ENCODE measurements around the gene CEP72. TPM values are rescaled to one million over a fixed set of nuclear protein-coding genes. Genes with fewer than 3 reads are reported as not detected.
A peak's percentile ranks its signal among the peaks of the same experiment; 100 is the strongest.
"Not testable (repeated sequence)": the region's sequence is repeated elsewhere in the genome, so short reads cannot be mapped to it uniquely, and the experiment has no call there.

The CEP72 gene, protein sequence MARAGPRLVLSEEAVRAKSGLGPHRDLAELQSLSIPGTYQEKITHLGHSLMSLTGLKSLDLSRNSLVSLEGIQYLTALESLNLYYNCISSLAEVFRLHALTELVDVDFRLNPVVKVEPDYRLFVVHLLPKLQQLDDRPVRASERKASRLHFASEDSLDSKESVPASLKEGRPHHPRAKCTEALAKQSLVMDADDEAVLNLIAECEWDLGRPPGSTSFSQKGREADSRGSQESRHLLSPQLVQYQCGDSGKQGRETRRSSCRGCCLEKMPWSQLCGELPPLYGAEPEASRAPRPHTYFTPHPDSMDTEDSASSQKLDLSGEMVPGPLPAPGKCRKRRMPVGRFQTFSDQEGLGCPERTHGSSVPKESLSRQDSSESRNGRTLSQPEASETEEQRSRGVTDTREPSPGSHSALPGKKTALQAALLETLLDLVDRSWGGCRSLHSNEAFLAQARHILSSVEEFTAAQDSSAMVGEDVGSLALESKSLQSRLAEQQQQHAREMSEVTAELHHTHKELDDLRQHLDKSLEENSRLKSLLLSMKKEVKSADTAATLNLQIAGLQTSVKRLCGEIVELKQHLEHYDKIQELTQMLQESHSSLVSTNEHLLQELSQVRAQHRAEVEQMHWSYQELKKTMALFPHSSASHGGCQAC
- 6.9 and 11.0 TPM in 2 replicates for total RNA-seq (2014; rRNA removed; shearing (Covaris generic))

DNA sequence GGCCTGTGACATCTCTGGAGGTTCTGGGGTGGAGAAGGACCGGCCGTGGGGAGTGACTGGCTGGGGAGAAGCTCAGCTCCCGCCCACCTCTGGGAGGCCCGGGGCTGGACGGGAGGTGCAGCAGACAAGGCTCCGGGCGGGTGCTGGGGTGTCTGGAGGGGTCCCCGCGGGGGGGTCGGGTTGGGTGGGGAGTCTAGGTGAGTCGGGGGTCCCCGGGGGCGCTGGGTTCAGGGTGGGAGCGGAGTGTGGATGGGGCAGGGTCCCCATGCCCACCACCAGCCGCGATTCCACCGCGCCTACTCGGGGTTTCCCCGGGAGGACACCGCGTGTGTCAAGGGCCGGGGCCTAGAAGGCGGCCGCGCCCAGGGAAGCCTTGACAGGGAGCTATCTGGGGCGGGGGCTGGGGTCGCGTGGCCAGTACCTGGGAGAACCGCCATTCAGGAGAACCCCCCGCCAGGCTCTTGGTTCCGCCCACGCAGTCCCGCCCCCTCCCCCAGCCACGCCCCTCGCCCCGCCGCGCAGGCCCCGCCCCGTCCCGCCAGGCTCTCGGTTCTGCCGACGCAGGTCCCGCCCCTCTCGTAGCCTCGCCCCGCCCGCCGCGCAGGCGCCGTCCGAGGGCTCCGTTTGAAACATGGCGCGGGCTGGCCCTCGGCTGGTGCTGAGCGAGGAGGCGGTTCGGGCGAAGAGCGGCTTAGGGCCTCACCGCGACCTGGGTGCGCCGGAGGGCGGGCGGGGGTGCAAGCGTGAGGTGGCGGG lies at the start of gene CEP72:
Gene CEP72, plus strand, starts transcription at position 610 of the 756 bp plus-strand sequence. Its CDS starts 22 bp downstream, at position 632.
- peak; percentile 93 for DNase-seq (ENCODE audit: low read depth)

DNA sequence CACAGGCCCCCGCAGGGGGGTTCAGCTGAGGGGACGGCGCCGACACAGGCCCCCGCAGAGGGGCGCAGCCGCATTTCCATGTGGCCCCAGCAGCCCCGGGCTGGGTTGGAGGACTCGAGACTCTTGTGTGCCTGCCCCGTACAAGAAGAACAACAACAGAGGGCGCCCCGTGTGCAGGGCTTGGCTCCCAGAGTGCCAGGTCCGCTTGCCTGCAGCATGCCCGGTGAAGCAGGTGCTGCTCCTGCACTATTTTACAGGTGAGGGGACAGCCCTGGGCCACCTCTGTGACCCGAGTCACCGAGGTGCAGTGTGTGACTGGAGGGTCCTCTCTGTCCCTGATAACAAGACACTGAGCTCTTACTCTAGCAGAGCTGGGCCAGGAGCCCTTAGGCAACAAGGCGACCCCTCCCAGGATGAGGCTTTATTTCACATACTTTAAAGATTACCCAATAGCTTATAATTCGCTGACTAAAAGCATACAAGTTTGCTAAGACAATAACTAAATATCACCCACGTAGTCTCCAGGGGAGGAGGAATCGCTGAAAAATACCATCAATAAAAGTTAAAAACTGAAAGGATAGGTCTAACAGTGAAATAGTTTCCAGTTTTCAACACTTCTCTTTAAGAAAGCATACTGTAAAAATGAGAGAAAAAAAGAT lies 46.2 kb upstream of the CEP72 start:
- no peak for DNase-seq (ENCODE audit: low read depth)

DNA sequence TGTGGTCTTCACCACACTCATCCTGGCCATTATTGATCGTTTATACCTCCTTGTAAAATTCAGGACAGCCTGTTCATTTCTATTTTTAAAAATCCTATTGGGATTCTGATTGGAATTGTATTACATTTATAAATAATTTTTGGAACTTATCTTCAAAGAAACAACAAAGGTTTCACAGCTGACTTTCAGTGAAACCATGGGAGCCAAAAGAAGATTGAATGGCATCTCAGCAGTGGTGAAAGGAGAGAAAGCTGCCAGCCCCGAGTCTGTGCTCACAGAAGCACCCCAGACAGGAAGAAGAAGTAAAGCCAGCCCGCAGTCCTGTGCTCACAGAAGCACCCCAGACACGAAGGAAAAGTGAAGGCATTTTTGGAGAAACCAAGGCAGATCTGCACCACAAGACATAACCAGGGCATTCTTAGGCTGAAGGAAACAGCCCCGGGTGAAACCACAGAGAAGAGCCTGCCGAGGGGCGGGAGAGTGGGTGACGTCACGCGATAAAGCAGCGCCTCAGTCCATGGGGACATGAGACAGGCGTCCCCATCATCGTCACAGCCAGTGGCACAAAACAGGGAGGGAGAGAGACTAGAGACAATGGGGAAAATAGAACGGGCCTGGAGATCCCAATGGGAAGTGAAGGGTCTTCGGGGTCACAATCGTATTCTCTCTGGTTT lies 45.4 kb upstream of the CEP72 start:
- DNase-seq (ENCODE audit: low read depth): no peak

DNA sequence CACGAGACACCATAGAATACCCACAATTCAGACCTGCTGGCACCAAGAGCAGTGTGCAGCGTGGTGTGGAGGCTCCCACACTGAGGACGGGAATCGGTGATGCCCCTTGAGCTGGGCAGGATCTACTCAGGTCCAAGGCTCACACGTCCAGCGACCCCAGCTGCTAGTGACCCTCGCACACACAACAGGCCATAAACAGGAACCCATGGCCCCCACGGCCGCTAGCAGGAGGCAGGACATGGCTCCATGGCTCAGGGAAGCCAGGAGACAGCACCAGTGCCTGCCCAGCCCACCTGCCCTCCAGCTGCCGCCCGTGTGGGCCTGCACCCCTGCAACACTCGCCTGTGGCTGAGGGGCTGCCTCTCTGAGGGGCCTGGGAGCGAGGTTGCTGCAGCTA lies 44.5 kb upstream of the CEP72 start:
- no peak for DNase-seq (ENCODE audit: low read depth)

DNA sequence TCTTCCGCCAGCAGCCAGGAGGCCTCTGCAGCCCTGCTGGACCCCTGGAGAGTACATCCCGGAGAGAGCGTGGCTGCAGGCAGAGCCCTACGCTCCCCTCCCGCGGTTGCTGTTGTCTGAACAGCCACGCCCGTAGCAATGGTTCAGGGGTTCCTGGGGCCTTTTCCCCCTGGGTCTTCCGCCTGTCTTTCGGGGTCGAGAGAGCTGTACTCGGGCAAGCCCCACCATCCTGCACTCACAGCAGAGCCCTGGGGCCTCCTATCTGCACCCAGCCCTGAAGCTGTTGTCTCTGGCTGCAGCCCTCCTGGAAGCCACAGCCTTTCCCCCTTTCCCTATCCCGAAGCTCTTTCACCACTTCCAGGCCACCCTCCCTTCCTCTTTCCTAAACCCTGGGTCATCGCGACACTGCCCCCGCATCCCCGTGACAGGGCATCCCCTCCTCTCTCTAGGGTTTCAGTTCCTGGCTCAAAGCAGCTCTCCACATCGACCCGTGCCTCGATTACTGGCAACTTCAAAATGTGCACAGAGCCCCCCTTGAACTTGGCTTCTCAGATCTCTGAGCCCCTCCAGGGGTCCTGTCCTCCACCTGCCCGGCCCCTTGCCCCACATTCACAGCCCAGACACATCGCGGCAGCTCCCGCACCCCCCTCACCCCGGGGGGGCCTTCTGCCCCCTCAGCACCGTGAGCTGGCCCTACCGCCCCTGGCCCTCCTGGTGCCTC lies 43.9 kb upstream of the CEP72 start:
- DNase-seq (ENCODE audit: low read depth): no peak

DNA sequence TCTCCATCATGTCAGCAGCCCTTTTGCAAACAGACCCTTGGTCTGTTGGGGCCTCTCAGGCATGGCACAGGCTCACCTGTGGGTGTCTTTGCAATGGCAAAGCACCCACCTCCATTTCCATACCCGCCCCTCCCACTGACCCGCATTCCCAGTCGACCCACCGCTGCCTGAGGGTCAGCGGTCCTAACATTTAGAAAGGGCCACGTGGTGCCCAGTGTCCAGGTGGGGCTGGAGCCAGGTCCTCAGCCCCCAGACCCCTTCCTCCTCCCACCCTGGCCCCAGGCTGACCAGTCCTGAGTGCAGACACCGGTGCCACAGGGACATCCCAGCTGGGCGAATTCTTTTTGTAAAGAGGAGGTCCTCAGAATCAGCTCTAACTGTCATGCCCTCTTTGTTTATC lies 43.3 kb upstream of the CEP72 start:
- no peak for DNase-seq (ENCODE audit: low read depth)

DNA sequence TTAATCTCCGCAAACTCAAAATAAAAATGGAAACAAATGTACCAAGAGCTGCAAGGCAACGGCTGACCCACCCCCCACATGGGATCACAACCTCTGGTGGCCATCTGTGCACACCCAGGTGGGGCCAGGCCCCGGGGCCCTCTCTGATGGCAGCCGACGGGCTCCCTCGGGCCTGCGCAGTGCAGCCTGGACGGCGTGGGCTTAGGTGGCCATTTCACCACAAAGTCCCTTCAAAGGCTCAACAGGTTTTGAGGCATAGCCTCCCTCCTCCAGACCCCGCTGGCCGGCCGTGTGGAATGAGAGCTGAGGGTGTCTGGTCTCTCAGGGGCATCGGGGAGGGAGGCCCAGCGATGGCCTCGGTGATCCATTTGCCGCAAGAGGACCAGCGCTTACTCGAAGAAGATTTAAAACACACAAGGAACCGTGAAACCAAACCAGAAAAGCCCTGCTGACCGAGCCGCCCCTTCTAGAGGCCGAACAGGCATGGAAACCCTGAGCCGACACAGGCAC lies 42.7 kb upstream of the CEP72 start:
- DNase-seq (ENCODE audit: low read depth): no peak

DNA sequence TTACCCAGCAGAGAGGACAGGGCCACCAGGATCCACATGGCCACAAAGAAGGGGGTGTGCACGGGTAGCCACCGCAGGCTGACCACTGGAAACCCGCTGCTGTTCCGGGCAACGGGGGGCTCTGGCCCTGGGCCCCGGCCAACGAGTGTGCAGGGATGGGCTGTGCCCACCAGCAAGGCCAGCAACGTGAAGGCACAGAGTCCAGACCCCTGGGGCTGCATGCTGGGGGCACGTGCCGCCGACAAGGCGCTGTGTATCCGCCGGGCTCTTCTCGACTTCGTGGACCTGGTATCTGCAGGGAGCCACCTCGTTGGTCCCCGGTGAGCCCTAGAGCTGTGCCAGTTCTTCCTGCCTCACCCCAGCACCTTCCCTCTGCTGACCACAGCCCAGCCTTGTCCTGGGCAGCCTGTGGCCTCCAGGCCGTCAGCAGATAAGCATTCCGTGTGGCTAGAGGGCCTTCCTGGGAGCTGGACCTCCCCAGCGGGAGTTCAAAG lies 42.2 kb upstream of the CEP72 start:
- no peak for DNase-seq (ENCODE audit: low read depth)

DNA sequence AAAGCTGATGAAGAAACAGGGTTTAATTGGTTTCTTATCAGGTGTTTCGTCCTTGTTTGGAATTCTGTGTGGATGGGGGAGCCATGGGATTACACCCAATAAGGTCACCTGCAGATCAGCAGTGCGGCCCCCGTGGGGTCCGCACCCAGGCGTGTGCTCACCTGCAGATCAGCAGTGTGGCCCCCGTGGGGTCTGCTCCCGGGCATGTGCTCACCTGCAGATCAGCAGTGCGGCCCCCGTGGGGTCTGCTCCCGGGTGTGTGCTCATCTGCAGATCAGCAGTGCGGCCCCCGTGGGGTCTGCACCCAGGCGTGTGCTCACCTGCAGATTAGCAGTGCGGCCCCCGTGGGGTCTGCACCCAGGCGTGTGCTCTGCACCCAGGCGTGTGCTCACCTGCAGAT lies 41.7 kb upstream of the CEP72 start:
- DNase-seq (ENCODE audit: low read depth): no peak

DNA sequence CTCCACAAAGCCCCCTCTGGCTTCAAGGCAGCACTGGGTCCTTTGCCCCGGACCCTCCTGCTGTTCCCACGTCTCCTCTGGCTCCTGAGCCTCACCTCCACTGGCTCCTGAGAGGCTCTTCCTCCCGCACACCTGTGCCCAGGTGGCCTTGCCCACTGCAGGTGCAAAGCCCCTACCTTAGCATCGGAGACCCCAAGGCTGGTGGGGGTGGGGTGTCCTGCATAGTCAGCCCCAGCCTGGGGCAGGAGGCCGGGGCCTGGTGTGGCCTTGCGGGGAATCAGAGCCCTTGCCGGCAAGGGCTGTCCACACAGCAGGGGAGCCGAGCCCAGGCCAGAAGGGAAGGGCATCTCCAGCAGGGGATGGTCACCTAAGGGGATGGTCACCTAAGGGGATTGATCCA lies 41.3 kb upstream of the CEP72 start:
- DNase-seq (ENCODE audit: low read depth): no peak

DNA sequence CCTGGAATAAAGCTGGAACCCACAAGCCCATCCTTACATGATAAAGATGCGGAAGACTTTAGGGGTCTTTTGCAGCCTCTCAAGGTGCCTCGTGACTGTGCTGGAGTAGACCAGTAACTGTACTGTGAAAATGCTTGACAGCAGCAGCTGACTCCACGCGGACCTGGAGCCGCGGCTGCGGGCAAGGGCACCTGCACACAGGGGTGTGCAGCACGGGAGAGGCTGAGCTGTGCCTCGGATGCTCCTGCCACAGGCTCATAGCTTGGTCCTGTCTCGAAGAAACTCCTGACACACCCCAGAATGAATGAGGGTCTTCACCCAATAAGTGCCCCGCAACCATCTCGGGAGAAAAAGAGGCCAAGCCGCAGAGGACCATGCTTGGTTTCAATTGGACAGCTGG lies 40.3 kb upstream of the CEP72 start:
- DNase-seq (ENCODE audit: low read depth): no peak

DNA sequence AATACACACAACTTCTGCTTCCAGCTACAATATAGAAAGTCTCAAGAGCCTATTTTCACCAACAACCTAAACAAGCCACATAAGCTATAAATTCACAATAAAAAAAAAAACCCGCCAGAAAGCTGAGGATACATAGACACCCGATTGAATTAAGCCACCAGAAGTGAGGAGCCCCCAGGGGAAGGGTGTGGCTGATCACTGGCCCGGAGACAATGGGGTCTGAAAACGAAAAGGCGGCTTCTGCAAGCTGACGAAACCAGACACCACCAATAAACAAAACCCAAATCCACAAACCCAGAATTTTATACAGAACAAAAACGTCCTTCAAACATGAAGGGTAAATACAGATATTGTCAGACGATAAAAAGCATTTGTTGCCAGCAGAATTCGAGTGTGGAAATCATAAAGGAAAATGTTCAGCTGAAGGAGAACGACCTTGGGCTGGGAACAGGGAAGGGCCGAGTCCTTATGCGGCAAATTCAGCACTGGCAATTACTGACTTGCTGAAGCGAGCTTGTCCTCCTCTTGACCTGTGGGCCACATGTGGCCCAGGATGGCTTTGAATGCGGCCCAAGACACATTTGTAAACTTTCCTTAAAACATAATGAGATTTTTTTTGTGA lies 39.6 kb upstream of the CEP72 start:
- DNase-seq (ENCODE audit: low read depth): no peak

DNA sequence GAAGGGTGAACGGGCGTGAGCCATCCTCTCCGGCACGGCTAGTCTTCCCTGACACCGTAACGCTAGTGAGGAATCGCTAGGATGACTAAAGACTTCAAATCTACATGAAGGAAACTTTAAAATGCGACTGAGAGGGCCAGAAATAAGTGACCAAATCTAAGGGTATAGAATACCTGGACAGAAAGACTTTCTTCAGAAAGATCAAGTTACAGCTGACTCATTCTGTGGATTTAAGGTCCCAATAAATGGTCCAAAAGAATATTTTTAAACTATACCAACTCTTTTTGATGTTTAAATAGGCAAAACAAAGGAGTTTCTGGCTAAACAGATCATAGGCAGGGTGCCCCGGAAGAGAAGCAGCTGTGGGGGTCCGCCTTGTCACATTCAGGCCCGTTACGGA lies 38.9 kb upstream of the CEP72 start:
- DNase-seq (ENCODE audit: low read depth): no peak

DNA sequence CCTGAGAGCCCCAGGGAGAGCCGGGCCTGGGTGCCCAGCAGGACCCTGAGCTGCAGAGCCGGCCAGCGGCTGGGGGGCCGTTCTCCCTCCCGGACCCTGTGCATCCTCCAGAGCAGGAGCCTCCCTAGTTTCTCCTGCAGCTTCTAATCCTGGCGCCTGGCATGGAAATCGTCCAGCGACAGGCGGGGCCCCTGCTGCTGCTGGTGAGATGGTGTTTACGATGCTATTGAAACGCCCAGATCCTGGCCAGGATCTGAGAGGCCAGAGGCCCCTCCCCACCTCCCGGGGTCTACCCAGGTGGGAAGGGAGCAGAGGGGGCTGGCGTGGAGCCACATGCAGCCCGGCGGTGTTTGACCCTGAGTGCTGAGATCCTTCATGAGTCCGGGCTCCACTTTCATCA lies 38.2 kb upstream of the CEP72 start:
- no peak for DNase-seq (ENCODE audit: low read depth)

DNA sequence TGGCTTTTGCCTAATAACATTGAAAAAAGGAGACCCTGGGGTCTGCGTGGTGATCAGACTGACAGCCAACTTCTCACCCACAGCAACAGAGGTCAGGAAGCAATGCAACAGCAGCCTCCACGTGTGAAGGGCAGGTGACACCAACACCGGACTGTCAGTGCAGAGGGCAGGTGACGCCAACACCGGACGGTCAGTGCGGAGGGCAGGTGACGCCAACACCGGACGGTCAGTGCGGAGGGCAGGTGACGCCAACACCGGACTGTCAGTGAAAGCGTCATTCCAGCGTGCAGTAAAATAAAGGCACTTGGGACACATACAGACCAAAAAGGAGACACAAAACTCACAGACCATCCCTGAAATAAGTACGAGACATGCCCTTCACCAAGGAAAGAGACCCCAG lies 37.2 kb upstream of the CEP72 start:
- no peak for DNase-seq (ENCODE audit: low read depth)

DNA sequence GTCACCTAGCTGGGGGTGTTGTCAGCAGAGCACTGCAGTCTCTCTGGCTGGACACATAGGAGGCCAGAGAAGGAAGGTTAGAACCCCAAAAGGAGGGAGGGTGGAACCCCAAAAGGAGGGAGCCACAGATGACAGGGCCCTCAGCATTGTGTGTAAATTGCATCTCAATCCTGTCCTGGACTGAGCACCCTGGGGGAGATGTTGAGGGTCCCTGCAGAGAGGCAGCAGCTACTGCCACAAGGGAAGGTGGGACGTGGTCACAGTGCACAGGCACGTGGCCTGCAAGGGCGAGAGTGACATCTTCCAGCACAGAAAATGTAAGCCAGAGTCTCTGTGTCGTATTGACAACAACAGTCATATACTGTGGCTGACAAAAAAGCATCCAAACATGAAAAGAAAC lies 36.5 kb upstream of the CEP72 start:
- no peak for DNase-seq (ENCODE audit: low read depth)

DNA sequence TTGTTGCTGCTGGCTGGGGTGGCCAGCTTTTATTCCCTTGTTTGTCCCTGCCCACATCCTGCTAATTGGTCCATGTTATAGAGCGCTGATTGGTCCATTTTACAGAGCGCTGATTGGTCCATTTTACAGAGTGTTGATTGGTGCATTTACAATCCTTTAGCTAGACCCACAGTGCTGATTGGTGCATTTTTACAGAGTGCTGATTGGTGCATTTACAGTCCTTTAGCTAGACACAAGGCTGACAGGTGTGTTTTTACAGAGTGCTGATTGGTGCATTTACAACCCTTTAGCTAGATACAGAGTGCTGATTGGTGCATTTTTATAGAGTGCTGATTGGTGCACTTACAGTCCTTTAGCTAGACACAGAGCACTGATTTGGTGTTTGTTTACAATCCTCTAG lies 34.9 kb upstream of the CEP72 start:
- DNase-seq (ENCODE audit: low read depth): not testable (repeated sequence)

DNA sequence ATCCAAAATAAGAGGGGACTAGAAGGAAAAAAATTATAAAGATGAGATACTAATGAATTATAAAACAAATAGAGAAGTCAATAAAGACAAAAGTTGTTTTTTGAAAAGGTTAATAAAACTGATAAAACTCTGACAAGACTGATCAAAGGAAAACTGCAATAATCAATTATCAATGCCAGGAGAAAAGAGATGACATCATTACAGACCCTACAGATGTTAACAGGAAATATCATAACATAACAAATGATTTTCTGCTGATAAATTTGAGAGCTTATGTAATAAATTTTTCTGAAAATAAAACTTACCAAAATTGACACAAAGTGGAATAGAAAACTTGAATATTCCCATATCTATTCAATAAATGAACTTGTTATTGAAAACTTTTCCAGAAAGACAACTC lies 34.3 kb upstream of the CEP72 start:
- no peak for DNase-seq (ENCODE audit: low read depth)

DNA sequence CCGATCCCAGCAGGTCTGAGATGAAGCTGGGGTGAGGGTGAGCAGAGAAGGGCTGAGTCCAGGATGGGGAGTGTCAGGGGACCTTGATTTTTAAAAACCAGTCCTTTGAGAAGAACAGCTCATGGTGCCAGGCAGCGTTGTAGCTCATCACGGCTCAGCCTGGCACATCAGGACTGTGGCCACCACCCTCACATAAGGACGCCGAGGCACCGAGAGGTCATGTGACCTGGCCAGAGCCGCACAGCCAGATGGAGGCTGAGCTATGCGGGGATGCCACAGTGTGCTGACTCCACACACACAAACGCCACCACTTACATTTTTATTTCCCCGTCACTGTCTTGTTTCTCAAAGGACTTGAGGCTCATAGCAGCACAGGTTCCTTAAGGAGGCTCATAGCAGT lies 32.9 kb upstream of the CEP72 start:
- no peak for DNase-seq (ENCODE audit: low read depth)

DNA sequence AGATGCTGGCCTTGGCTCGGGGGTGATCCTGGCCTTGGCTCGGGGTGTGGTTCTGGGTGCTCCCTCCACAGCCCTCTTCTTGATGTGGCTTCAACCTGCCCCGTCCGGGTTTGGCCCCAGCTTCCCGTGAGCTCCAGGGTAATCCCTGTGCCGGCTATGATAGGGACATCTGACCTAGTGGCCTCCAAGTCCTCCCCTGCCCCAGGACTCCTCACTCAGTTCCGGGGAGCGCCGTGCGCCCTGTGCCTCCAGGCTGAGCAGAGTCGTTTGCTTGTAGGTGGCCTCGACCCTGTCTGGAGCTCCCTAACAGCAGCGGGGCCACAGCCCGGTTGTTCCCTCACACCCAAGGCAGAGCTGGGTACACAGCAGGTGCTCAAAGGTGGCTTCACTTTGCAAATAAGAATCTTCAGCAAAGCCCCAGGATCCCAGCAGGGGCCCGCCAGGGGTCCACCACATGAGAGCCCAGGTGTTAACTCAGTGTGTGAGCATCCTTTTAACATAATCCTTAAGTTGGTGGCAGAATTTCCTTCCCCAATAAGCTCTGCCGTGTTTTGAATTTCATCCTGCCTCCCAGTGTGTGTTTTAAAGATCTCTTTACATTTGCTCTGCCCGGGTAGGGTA lies 32.3 kb upstream of the CEP72 start:
- no peak for DNase-seq (ENCODE audit: low read depth)
